Keratinocyte (primary cell): ENCODE data around the gene SAFB2.
A peak's percentile ranks its signal among the peaks of the same experiment; 100 is the strongest.

Source experiments
- CTCF ChIP-seq, 3 experiments: IDR thresholded peaks in 1 of 3; conservative IDR thresholded peaks in 1 of 3; optimal IDR thresholded peaks in 1 of 3; 2 replicates in 2 of 3; 3 replicates in 1 of 3; pipeline versions ENCODE3 to v1.5.1; 2011; ENCODE audit warnings: low read length in 3 of 3, mild to moderate bottlenecking in 3 of 3, moderate library complexity in 2 of 3, control low read depth in 1 of 3, inconsistent platforms in 1 of 3; ENCODE audit not compliant: insufficient read depth in 2 of 3; ENCODE audit errors: extremely low read depth in 1 of 3
- EZH2 ChIP-seq: IDR thresholded peaks from one replicate; pipeline ENCODE4 v1.6.1; 2012; ENCODE audit warnings: inconsistent platforms, mild to moderate bottlenecking, low read length, moderate library complexity

- TF ChIP-seq CTCF (optimal IDR thresholded peaks at IDR 0.05 in 1 of 3, IDR thresholded peaks at IDR 0.05 in 1 of 3, conservative IDR thresholded peaks at IDR 0.05 in 1 of 3; ENCODE audit: extremely low read depth in 1 of 3, insufficient read depth in 2 of 3, low read length in 3 of 3) (peak; percentile 91 to 100 (median 94)), EZH2 (no peak)
These were observed 44.3 kb downstream of the SAFB2 start for GRCh38 chr19:5578097-5578846.
